CD1c-positive myeloid dendritic cell (primary cell): ENCODE measurements around the gene LRRC53.
A peak's percentile ranks its signal among the peaks of the same experiment; 100 is the strongest.

Experiments
- DNase-seq: peaks from one replicate; pipeline ENCODE4 v3.0.0-alpha.2; 2016; ENCODE audit errors: extremely low spot score

The LRRC53 gene

DNA sequence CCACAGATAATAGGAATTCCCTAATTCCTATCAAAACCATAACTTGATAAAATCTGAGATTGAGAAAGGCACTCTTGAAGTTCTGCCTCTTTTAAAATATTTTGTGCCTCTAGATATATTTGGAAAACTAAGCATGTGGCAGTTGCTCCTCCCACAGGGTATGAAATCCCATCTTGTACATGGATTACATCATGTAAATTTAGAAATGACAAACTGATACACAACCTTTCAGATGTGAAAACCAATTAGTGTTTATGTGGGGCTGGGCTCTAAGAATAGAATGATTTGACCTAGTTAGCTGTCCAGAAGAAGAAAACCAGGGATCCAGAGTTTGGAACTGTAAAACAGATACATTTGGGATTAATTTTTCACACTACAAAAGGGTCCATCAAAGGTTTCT is 15.7 kb downstream of the LRRC53 start:
- DNase-seq, result no peak

GRCh38 chr1:74486036-74486435 is 26.4 kb downstream of the LRRC53 start:
- no peak for DNase-seq

- DNase-seq, result no peak
These were observed 26.8 kb downstream of the LRRC53 start for GRCh38 chr1:74485622-74486021.

DNA sequence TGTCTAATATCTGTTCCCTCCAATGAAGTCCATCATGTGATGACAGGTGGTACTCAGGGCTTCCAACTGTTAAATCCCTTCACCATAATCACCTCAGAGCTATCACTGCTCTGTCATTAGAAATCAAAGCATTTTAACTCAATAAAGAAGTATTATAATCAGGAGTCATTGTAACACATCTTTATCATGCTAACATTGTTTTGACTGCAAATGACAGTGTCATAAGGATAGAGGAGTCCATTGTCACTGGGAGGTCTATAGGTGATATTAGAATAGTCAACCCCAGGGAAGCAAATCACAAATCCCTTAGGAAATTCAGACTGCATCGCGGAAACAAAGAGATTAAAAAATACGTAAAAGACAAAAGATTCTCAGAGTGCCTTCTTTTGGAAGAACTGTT is 30.8 kb downstream of the LRRC53 start:
- no peak for DNase-seq

- no peak for DNase-seq
These were observed 32.3 kb downstream of the LRRC53 start for GRCh38 chr1:74480068-74480467.

GRCh38 chr1:74478979-74479378 is 33.4 kb downstream of the LRRC53 start:
- no peak for DNase-seq

DNA sequence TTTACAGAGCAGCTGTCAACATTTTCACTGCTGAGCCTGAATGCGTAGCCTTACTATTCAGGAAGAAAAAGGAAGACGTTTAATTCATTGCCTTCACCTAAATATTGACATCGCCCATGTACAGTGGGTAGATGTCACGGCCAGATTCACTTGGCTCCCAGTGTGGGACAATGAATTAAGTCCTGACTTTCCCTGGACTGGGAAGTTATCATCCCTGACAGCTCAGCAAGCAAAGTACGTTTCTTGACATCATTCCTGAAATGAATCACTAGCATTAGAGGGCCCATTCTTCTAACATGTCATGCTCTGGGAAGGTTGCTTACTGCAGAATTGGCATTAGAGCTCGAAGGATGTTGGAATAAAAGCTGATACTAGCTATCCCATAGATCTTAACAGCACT is 37.8 kb downstream of the LRRC53 start:
- no peak for DNase-seq

DNA sequence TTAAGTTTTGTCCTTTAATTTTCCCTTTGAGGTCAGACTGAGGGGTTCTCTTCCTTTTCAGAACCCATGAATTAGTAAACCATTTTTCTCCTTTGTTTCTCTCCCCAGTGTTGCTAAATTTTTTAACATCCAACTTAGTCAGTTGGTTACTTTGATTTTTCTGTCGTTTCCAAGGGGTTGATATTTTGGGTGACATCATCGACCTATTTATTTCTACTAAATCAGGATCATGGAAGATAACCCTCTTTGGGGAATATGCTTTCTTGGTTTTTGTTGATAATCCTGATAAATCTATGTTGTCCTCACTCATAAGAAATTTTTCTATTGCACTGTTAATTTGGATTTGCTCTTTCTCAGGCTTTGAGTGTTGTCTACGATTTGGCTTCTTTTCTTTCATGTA is 40.9 kb downstream of the LRRC53 start:
- no peak for DNase-seq

DNA sequence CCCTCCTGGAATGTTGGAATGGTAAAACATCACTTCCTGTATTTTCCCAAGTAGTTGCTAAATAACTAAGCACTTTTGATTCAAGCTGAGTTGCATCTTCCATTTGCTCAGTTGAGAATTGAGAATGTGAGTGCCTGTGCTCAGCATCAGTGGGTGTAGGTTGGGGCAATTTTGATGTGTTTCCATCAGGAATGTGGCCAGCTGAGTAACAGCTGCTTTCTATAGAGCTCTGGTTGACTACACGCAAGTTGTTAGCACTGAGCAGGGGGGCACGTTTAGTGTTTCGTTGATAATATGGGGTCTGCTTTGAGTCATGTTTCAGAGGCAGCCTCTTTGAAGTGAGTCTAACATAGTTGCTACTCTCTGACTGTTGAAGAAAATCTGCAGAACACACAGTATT is 41.5 kb downstream of the LRRC53 start:
- DNase-seq, result no peak

- no peak for DNase-seq
These were observed 42.2 kb downstream of the LRRC53 start for GRCh38 chr1:74470251-74470650.

GRCh38 chr1:74468982-74469603 is 43.3 kb downstream of the LRRC53 start:
- DNase-seq, result peak; percentile 19

GRCh38 chr1:74467786-74468377 is 44.5 kb downstream of the LRRC53 start:
- no peak for DNase-seq

DNA sequence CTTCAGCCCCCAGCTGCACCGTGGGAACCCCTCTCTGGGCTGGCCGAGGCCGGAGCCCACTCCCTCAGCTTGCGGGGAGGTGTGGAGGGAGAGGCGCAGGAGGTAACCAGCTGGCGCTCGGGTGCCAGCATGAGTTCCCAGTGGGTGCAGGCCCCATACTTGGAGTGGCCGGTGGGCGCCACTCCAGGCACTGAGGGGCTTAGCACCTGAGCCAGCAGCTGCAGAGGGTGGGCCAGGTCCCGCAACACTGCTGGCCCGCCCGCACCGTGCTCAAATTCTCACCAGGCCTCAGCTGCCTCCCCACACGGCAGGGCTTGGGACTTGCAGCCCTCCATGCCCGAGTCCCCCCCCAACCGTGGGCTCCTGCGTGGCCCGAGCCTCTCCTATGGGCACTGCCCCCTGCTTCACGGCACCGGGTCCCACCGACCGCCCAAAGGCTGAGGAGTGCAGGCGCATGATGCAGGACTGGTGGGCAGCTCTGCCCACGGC is 47.2 kb downstream of the LRRC53 start:
- no peak for DNase-seq

- DNase-seq, result no peak
These were observed 48.4 kb downstream of the LRRC53 start for GRCh38 chr1:74464037-74464436.

- no peak for DNase-seq
These were observed 49.0 kb downstream of the LRRC53 start for GRCh38 chr1:74463333-74463988.

DNA sequence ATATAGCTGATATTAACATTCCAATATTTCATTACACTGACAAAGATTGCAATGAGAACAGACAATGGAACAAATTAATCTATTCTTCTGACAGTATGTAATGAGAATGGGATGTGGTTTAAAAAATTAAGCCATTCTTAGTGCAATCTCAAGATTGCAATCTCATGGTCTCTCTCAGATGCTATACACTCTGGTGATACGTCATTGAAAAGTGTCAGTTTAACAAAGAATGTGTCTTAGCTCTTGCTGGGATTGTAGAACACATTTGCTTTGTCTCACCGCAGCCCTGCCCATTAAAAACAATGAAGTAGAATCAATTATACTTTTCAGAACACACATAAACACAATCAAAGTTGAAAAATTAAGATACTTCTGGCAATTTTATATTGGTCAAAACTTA is 55.2 kb downstream of the LRRC53 start:
- DNase-seq, result no peak

GRCh38 chr1:74455390-74455789 is 57.0 kb downstream of the LRRC53 start:
- no peak for DNase-seq

- no peak for DNase-seq
These were observed 59.1 kb downstream of the LRRC53 start for GRCh38 chr1:74453277-74453676.

DNA sequence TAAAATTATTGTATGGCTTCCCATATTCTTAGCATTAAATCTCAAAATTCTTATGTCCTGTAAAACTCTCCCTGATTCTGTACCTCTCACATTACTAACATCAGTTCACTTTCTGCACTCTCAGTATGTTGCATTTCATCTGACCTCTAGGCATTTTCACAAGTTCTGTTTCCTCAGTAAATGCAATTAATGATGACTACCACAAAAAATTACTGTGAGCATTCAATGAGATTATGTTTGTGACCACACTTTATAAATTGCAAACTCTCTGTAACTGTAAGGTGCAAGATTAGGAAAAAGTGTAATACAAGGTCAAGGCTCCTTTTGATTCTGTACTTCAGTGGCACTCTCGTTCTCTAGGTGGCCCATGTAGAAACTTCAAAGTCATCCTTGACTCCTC is 60.4 kb downstream of the LRRC53 start:
- DNase-seq, result no peak

DNA sequence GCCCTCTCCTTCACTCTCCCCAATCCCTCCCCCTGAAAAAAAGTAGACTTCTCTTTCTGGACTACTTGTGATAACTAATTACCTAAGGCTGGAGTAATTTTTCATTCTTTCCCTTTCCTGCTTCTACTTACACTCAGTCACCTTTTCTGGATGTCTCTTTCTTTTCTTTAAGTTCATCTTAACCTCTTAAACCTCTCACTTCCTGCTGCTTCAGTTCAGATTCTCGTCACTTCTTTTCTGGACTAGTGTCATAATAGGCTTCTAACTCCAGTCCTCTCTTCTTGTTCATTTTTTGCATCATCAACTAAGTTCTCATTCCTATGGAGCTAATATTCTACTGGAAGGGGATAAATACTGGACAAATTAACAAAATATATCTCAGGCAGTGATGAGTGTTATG is 75.4 kb downstream of the LRRC53 start:
- no peak for DNase-seq

- DNase-seq, result no peak
These were observed 76.3 kb downstream of the LRRC53 start for GRCh38 chr1:74436078-74436477.

GRCh38 chr1:74434321-74434720 is 78.1 kb downstream of the LRRC53 start:
- no peak for DNase-seq

DNA sequence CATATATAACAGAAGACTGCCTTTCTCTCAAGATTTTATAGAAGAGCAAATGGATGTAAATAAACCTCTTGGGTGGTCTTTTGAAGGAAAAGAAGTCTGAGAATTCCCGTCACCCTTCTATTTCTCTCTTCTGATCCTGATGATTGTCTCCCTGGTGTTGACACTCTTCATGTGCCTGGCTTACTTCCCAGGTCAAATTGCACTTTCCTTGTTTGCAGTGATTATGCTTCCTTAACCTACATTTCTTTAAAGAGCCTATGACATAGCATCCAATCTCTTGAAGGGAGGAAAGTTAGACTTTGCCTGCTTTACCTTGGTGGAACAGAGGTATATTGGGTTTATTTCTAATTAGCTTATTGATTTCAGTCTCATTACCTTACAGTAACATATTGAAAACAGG is 80.1 kb downstream of the LRRC53 start:
- no peak for DNase-seq
